Measurements from ENCODE around the gene BLOC1S3.

DNA sequence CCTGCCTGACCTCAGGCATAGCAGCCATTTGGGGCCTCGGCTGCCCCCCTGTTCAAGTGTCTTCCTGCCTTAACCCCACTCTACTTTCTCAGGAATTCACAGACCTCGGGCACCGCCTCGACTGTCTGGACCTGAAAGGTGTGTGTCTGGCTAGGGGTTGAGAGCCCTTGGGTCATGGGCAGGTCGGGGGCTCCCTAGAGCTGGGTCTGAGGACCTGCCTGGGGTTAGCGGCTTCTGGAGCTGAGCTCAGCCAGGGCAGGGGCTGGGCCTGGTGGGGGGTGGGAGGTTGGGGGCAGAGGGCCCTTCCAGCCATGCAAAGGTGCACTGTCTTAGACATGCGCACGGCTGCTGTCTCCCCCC lies 38.5 kb upstream of the BLOC1S3 start:
- TF ChIP-seq, protein P1, sequence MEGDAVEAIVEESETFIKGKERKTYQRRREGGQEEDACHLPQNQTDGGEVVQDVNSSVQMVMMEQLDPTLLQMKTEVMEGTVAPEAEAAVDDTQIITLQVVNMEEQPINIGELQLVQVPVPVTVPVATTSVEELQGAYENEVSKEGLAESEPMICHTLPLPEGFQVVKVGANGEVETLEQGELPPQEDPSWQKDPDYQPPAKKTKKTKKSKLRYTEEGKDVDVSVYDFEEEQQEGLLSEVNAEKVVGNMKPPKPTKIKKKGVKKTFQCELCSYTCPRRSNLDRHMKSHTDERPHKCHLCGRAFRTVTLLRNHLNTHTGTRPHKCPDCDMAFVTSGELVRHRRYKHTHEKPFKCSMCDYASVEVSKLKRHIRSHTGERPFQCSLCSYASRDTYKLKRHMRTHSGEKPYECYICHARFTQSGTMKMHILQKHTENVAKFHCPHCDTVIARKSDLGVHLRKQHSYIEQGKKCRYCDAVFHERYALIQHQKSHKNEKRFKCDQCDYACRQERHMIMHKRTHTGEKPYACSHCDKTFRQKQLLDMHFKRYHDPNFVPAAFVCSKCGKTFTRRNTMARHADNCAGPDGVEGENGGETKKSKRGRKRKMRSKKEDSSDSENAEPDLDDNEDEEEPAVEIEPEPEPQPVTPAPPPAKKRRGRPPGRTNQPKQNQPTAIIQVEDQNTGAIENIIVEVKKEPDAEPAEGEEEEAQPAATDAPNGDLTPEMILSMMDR (conservative IDR thresholded peaks at IDR 0.05): no peak
- no peak for TF ChIP-seq ZFX (IDR thresholded peaks at IDR 0.05)

Measured in C4-2B (cell line).